ENCODE results near the gene HSD17B12. TPM values are rescaled to one million over a fixed set of nuclear protein-coding genes. Genes with fewer than 3 reads are reported as not detected.

The HSD17B12 gene
- polyA plus RNA-seq, 3 donors, result 13.3 to 35.5 (median 30.4) TPM

- H3K4me1 Mint-ChIP-seq, result peaks cover 2% of the 10 kb centered on the region
- Histone ChIP-seq H3K27me3 (ENCODE audit: control insufficient read depth in 2 of 2, insufficient read depth in 2 of 2, low read length in 2 of 2) (no peaks in the 10 kb centered on the region), H3K27ac (ENCODE audit: low read depth in 1 of 2, low read length in 2 of 2) (no peak overlapping the region), H3K4me1 (ENCODE audit: control insufficient read depth in 1 of 2, insufficient read depth in 2 of 2, low read length in 2 of 2) (no peaks in the 10 kb centered on the region), H3K79me2 (ENCODE audit: insufficient read depth, low read length) (no peaks in the 10 kb centered on the region), H3K4me3 (replicated peaks in 1 of 3; ENCODE audit: low read depth in 2 of 3, low read length in 3 of 3) (no peak overlapping the region), H3K9ac (ENCODE audit: insufficient read depth, low read length, poor library complexity, severe bottlenecking) (no peak overlapping the region), H2AFZ (ENCODE audit: insufficient read depth, low read depth, low read length, poor library complexity, severe bottlenecking) (no peak overlapping the region), H3K36me3 (replicated peaks in 1 of 2; ENCODE audit: control insufficient read depth in 1 of 2, insufficient read depth in 2 of 2, low read length in 2 of 2) (peaks cover 40 to 91% of the 10 kb centered on the region in 2 donors), H3K4me2 (replicated peaks; ENCODE audit: extremely low read depth, low read length, poor library complexity, severe bottlenecking) (no peak overlapping the region), H3K9me3 (replicated peaks in 1 of 2; ENCODE audit: control insufficient read depth in 1 of 2, insufficient read depth in 1 of 2, low read length in 2 of 2) (no peaks in the 10 kb centered on the region), H4K20me1 (ENCODE audit: insufficient read depth, low read length) (no peaks in the 10 kb centered on the region)
- H3K4me3 Mint-ChIP-seq, result no peak overlapping the region
- intact Hi-C loops (cut with micrococcal nuclease), result no loop called here
- 100% methylated on average over 2 of the region's 4 CpGs for WGBS (ENCODE audit: insufficient coverage)
- peaks cover 0 to 2% (median 0%) of the 10 kb centered on the region in 7 donors for H3K9me3 Mint-ChIP-seq
- peaks cover 65 to 68% of the 10 kb centered on the region in 2 donors for H3K36me3 Mint-ChIP-seq
- DNase-seq, result no peak
- no peak overlapping the region for H3K27ac Mint-ChIP-seq
- H3K27me3 Mint-ChIP-seq (ENCODE audit: low read depth in 3 of 3), result peaks cover 0 to 2% (median 0%) of the 10 kb centered on the region in 3 donors
- TF ChIP-seq, protein P1, sequence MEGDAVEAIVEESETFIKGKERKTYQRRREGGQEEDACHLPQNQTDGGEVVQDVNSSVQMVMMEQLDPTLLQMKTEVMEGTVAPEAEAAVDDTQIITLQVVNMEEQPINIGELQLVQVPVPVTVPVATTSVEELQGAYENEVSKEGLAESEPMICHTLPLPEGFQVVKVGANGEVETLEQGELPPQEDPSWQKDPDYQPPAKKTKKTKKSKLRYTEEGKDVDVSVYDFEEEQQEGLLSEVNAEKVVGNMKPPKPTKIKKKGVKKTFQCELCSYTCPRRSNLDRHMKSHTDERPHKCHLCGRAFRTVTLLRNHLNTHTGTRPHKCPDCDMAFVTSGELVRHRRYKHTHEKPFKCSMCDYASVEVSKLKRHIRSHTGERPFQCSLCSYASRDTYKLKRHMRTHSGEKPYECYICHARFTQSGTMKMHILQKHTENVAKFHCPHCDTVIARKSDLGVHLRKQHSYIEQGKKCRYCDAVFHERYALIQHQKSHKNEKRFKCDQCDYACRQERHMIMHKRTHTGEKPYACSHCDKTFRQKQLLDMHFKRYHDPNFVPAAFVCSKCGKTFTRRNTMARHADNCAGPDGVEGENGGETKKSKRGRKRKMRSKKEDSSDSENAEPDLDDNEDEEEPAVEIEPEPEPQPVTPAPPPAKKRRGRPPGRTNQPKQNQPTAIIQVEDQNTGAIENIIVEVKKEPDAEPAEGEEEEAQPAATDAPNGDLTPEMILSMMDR (IDR thresholded peaks at IDR 0.05), result no peak
Observed at GRCh38 chr11:43903969-43904368, 223.4 kb downstream of the HSD17B12 start.

GRCh38 chr11:43904742-43905535, 224.4 kb downstream of the HSD17B12 start:
- H3K27ac Mint-ChIP-seq, result peak overlapping the region in 2 of 7 donors; percentile 1 to 25
- TF ChIP-seq, protein P1 (IDR thresholded peaks at IDR 0.05), result no peak
- H3K4me3 Mint-ChIP-seq, result no peak overlapping the region
- no peaks in the 10 kb centered on the region for H3K9me3 Mint-ChIP-seq
- peaks cover 0 to 2% (median 0%) of the 10 kb centered on the region in 3 donors for H3K27me3 Mint-ChIP-seq (ENCODE audit: low read depth in 3 of 3)
- Histone ChIP-seq H3K4me3 (replicated peaks in 1 of 3; ENCODE audit: low read depth in 2 of 3, low read length in 3 of 3) (no peak overlapping the region), H3K79me2 (ENCODE audit: insufficient read depth, low read length) (no peaks in the 10 kb centered on the region), H3K4me1 (ENCODE audit: control insufficient read depth in 1 of 2, insufficient read depth in 2 of 2, low read length in 2 of 2) (no peaks in the 10 kb centered on the region), H3K36me3 (replicated peaks in 1 of 2; ENCODE audit: control insufficient read depth in 1 of 2, insufficient read depth in 2 of 2, low read length in 2 of 2) (peaks cover 40 to 93% of the 10 kb centered on the region in 2 donors), H3K4me2 (replicated peaks; ENCODE audit: extremely low read depth, low read length, poor library complexity, severe bottlenecking) (no peak overlapping the region), H2AFZ (ENCODE audit: insufficient read depth, low read depth, low read length, poor library complexity, severe bottlenecking) (no peak overlapping the region), H3K9me3 (replicated peaks in 1 of 2; ENCODE audit: control insufficient read depth in 1 of 2, insufficient read depth in 1 of 2, low read length in 2 of 2) (no peaks in the 10 kb centered on the region), H4K20me1 (ENCODE audit: insufficient read depth, low read length) (no peaks in the 10 kb centered on the region), H3K27ac (ENCODE audit: low read depth in 1 of 2, low read length in 2 of 2) (no peak overlapping the region), H3K27me3 (ENCODE audit: control insufficient read depth in 2 of 2, insufficient read depth in 2 of 2, low read length in 2 of 2) (no peaks in the 10 kb centered on the region), H3K9ac (ENCODE audit: insufficient read depth, low read length, poor library complexity, severe bottlenecking) (no peak overlapping the region)
- H3K4me1 Mint-ChIP-seq, result peaks cover 2% of the 10 kb centered on the region
- 93% methylated on average over 8 of the region's 10 CpGs for WGBS (ENCODE audit: insufficient coverage)
- peaks cover 68 to 70% of the 10 kb centered on the region in 2 donors for H3K36me3 Mint-ChIP-seq
- intact Hi-C loops (cut with micrococcal nuclease), result no loop called here
- no peak for DNase-seq
